Measurements from ENCODE around the gene ZSCAN18. TPM values are rescaled to one million over a fixed set of nuclear protein-coding genes. Genes with fewer than 3 reads are reported as not detected.

ZSCAN18 gene
- total RNA-seq, 2 donors from 2014 or later = 48.3 to 65.7 TPM

DNA sequence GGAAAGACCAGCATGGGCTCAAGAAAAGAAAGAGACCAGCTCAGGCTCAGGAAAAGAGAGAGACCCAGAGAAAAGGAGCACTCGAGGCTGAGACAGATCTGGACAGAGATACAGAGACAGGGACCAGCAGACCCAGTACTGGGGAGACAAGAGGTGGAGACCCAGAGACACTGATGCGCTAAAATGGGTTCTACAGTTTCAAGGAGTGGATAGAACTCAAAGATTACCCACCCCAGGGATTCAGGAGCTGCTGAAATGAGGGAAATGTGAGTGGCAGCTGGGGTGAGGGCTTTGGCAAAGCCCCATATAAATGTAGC lies 609 bp upstream of the ZSCAN18 start:
- no peak for DNase-seq (ENCODE audit: low spot score)
- TF ChIP-seq, protein P1, sequence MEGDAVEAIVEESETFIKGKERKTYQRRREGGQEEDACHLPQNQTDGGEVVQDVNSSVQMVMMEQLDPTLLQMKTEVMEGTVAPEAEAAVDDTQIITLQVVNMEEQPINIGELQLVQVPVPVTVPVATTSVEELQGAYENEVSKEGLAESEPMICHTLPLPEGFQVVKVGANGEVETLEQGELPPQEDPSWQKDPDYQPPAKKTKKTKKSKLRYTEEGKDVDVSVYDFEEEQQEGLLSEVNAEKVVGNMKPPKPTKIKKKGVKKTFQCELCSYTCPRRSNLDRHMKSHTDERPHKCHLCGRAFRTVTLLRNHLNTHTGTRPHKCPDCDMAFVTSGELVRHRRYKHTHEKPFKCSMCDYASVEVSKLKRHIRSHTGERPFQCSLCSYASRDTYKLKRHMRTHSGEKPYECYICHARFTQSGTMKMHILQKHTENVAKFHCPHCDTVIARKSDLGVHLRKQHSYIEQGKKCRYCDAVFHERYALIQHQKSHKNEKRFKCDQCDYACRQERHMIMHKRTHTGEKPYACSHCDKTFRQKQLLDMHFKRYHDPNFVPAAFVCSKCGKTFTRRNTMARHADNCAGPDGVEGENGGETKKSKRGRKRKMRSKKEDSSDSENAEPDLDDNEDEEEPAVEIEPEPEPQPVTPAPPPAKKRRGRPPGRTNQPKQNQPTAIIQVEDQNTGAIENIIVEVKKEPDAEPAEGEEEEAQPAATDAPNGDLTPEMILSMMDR (IDR thresholded peaks at IDR 0.05) = no peak

DNA sequence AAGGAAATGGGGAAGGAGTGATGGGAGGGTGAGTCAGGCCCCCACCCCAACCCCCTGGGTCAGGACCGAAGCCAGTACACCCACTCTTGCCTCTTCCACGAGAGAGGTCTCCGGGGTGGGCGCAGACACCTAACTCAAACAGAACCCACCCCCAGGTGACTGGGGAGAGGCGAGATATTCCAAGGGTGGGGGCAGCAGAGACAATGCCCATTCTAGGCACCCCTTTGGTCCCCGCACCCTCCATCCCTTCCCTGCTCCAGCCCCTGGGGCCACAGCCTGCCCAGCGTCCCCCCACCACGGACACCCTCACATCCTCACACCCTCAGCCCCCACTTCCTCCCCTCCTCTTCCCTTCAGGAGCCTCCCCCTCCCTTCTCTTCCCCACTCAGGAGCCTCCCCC lies 682 bp downstream of the ZSCAN18 start:
- DNase-seq (ENCODE audit: low spot score) = no peak
- no peaks in the 10 kb centered on the region for H3K27me3 ChIP-seq
- H3K4me3 ChIP-seq = peak overlapping the region; percentile 88 to 91
- peaks cover 0 to 16% of the 10 kb centered on the region in 2 donors for H3K9me3 ChIP-seq
- no peaks in the 10 kb centered on the region for H3K36me3 ChIP-seq
- H3K4me1 ChIP-seq = peaks cover 0 to 17% of the 10 kb centered on the region in 2 donors
- H3K27ac ChIP-seq = peak overlapping the region; percentile 95 to 99
- TF ChIP-seq, protein P1 (IDR thresholded peaks at IDR 0.05) = no peak

More for the DNA sequence above, 609 bp upstream of the ZSCAN18 start:
- Histone ChIP-seq H3K4me3 (peak overlapping the region; percentile 88 to 91), H3K27ac (peak overlapping the region; percentile 95 to 99), H3K4me1 (peaks cover 0 to 17% of the 10 kb centered on the region in 2 donors), H3K9me3 (peaks cover 0 to 27% of the 10 kb centered on the region in 2 donors), H3K36me3 (no peaks in the 10 kb centered on the region), H3K27me3 (no peaks in the 10 kb centered on the region)

DNA sequence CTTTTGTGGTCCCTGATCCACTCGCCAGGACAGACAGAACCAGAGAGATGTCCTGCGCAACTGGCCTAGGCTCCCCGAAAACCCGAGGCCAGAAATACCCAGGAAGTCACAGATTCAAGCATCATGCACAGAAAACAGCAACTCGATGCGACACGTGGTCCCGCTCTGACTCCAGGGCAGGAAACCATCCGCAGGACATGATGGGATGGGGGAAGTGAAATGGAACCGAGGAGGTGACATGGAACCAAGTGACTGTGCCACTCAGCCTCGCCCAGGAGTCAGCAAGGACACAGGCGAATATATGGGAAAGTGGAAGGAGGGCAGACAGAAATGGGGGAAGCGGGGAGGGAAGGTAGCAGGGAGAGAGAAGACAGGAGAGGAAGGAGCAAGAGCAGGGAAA lies 1.1 kb downstream of the ZSCAN18 start:
- H3K27me3 ChIP-seq = no peaks in the 10 kb centered on the region
- H3K9me3 ChIP-seq = peaks cover 0 to 11% of the 10 kb centered on the region in 2 donors
- H3K36me3 ChIP-seq = no peaks in the 10 kb centered on the region
- H3K27ac ChIP-seq = peak overlapping the region in 1 of 2 donors; percentile 99
- peak overlapping the region; percentile 88 to 91 for H3K4me3 ChIP-seq
- H3K4me1 ChIP-seq = peaks cover 0 to 17% of the 10 kb centered on the region in 2 donors
- DNase-seq (ENCODE audit: low spot score) = no peak
- TF ChIP-seq, protein P1 (IDR thresholded peaks at IDR 0.05) = no peak

DNA sequence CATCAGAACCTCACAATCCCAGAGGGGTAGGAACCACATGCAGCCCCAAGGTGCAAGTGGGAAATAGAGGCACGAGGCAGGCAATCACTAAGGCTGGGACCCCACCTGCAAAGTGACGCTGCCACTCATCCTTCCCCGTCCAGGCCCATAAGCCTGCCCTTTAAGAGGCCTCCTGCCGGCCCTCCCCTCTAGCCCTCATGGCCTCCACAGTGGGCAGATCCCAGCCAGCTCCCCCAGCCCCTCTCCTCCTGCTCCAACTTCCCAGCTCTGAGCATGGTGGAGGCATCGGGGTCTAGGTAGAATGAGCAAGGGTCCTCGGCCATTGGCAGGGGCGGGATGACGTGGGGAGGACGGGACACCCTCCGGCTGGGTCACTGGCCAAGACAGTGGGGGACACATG lies 2.7 kb downstream of the ZSCAN18 start:
- Histone ChIP-seq H3K9me3 (peaks cover 0 to 7% of the 10 kb centered on the region in 2 donors), H3K36me3 (no peaks in the 10 kb centered on the region), H3K27ac (no peak overlapping the region), H3K27me3 (no peaks in the 10 kb centered on the region), H3K4me1 (peaks cover 0 to 17% of the 10 kb centered on the region in 2 donors), H3K4me3 (no peak overlapping the region)
- no peak for DNase-seq (ENCODE audit: low spot score)
- TF ChIP-seq, protein P1 (IDR thresholded peaks at IDR 0.05) = no peak

DNA sequence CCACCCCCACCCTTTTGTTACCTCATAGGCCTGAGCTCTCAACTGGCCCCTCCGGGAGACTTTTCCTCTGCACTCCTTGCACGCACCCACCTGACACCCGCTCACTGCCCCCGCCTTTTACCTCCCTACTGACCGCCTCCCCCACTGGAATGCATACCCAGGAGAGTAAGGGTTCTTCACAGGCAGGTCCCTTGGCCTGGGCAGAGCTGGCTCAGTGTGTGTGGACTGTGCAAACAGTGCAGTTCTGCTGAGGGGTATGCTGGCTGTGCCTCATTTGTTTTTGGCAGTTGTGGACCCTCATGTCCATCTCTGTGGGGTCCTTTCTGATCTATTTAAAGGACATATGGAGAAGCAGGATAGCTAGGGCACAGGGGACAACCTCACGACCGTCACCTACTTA lies 5.0 kb downstream of the ZSCAN18 start:
- Histone ChIP-seq H3K4me3 (no peak overlapping the region), H3K27me3 (no peaks in the 10 kb centered on the region), H3K4me1 (peaks cover 0 to 9% of the 10 kb centered on the region in 2 donors), H3K27ac (no peak overlapping the region), H3K9me3 (peaks cover 0 to 6% of the 10 kb centered on the region in 2 donors), H3K36me3 (peaks cover 12% of the 10 kb centered on the region)
- no peak for DNase-seq (ENCODE audit: low spot score)
- TF ChIP-seq, protein P1 (IDR thresholded peaks at IDR 0.05) = no peak
